Suprapubic skin (tissue), 4 donors: ENCODE data around the gene MRNIP. TPM values are rescaled to one million over a fixed set of nuclear protein-coding genes. Genes with fewer than 3 reads are reported as not detected.

Experiments
- DNase-seq, 2 donors: peaks; one replicate each; pipeline ENCODE4 v3.0.0-alpha.2; 2019; ENCODE audit warnings: low spot score in 2 of 2
- H3K27ac ChIP-seq: fragments of 200-600 bp; sonication (generic); one replicate; pipeline ENCODE4 v1.5.1; 2019
- H3K27me3 ChIP-seq: fragments of 200-600 bp; sonication (generic); one replicate; pipeline ENCODE4 v1.5.1; 2019
- H3K36me3 ChIP-seq: fragments of 200-600 bp; sonication (generic); one replicate; pipeline ENCODE4 v1.5.1; 2019
- H3K4me1 ChIP-seq: fragments of 200-600 bp; sonication (generic); one replicate; pipeline ENCODE4 v1.5.1; 2019
- H3K4me3 ChIP-seq: fragments of 200-600 bp; sonication (generic); one replicate; pipeline ENCODE4 v1.5.1; 2019; ENCODE audit warnings: mild to moderate bottlenecking
- H3K9me3 ChIP-seq: fragments of 200-600 bp; sonication (generic); one replicate; pipeline ENCODE4 v1.5.1; 2019
- CTCF ChIP-seq, 2 donors: fragments of 200-600 bp in 1 of 2; fragments of 450-650 bp in 1 of 2; sonication (generic) in 1 of 2; IDR thresholded peaks; one replicate each; pipeline ENCODE4 v1.5.1; 2016 to 2019; ENCODE audit warnings: antibody characterized with exemption in 2 of 2, mild to moderate bottlenecking in 1 of 2, moderate library complexity in 1 of 2
- EP300 ChIP-seq: sonication (generic); formaldehyde crosslinking; IDR thresholded peaks from one replicate; pipeline ENCODE4 v1.6.1; 2017; ENCODE audit warnings: antibody characterized with exemption
- POLR2A ChIP-seq, 2 donors: fragments of 450-650 bp; IDR thresholded peaks; one replicate each; pipeline ENCODE4 v1.6.1; 2017; ENCODE audit warnings: antibody characterized with exemption in 2 of 2, mild to moderate bottlenecking in 2 of 2, moderate library complexity in 2 of 2
- POLR2AphosphoS5 ChIP-seq, 3 donors: sonication (generic); formaldehyde crosslinking; IDR thresholded peaks; one replicate each; pipeline ENCODE4 v1.6.1; 2017; ENCODE audit warnings: antibody characterized with exemption in 3 of 3
- WGBS: methylation state at CpG from one replicate; pipeline ENCODE4 v1.1.5; 2018; 5-methylcytosine and 5-hydroxymethylcytosine counted together
- total RNA-seq, 4 donors: library from RNA; depleted of rRNA; stranded (reverse); fragments of >200 nt; gene quantifications; one replicate each; pipeline ENCODE4 v1.1.0, GENCODE V29; 2016

The MRNIP gene
- total RNA-seq, 4 donors from 2014 or later: 11.6 to 102 (median 22.6) TPM

- TF ChIP-seq EP300: no peak
- no peak for TF ChIP-seq POLR2AphosphoS5 (IDR thresholded peaks at IDR 0.05)
- no peak for TF ChIP-seq CTCF (IDR thresholded peaks at IDR 0.05)
- no peak for TF ChIP-seq POLR2A (IDR thresholded peaks at IDR 0.05)
- Histone ChIP-seq H3K27me3 (no peaks in the 10 kb centered on the region), H3K9me3 (no peaks in the 10 kb centered on the region), H3K4me1 (peaks cover 3% of the 10 kb centered on the region), H3K27ac (no peak overlapping the region), H3K4me3 (no peak overlapping the region), H3K36me3 (peaks cover 97% of the 10 kb centered on the region)
- DNase-seq: no peak
- 93% methylated on average over 11 of the region's 11 CpGs for WGBS
Observed at GRCh38 chr5:179867476-179867875, 8.9 kb upstream of the MRNIP start.

DNA sequence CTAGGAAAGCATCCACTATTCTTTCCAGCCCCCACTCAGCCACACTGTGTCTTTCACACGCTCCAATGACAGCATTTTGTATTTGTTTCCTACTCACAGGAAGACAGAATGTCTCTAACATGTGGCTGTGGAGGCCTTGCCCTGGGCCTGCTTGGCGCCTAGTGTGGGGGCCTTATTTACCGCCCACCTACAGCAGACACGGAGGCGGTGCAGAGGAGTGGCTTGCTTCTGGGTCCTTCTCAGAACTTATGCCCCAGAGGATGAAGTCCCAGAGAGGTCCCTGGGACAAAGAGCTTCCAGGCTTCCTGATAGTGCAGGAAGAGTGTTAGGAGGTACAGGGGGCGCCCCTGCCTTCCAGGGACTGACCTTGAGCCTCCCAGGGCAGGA, 8.5 kb upstream of the MRNIP start:
- DNase-seq: no peak
- H3K9me3 ChIP-seq: no peaks in the 10 kb centered on the region
- no peak overlapping the region for H3K4me3 ChIP-seq
- no peak for TF ChIP-seq POLR2AphosphoS5 (IDR thresholded peaks at IDR 0.05)
- TF ChIP-seq POLR2A (IDR thresholded peaks at IDR 0.05): no peak
- no peak for TF ChIP-seq EP300
- no peak for TF ChIP-seq CTCF (IDR thresholded peaks at IDR 0.05)
- H3K4me1 ChIP-seq: peaks cover 3% of the 10 kb centered on the region
- 94% methylated on average over 6 of the region's 6 CpGs for WGBS
- H3K27ac ChIP-seq: no peak overlapping the region
- peaks cover 97% of the 10 kb centered on the region for H3K36me3 ChIP-seq
- H3K27me3 ChIP-seq: no peaks in the 10 kb centered on the region

- Histone ChIP-seq H3K27me3 (no peaks in the 10 kb centered on the region), H3K36me3 (peaks cover 98% of the 10 kb centered on the region), H3K4me1 (peaks cover 3% of the 10 kb centered on the region), H3K27ac (no peak overlapping the region), H3K9me3 (no peaks in the 10 kb centered on the region), H3K4me3 (no peak overlapping the region)
- peak in 1 of 2 donors; percentile 29 for DNase-seq
- no peak for TF ChIP-seq EP300
- TF ChIP-seq CTCF (IDR thresholded peaks at IDR 0.05): no peak
- no peak for TF ChIP-seq POLR2AphosphoS5 (IDR thresholded peaks at IDR 0.05)
- TF ChIP-seq POLR2A (IDR thresholded peaks at IDR 0.05): no peak
- WGBS: 69% methylated on average over 10 of the region's 21 CpGs
Observed at GRCh38 chr5:179866241-179867078, 7.8 kb upstream of the MRNIP start.

DNA sequence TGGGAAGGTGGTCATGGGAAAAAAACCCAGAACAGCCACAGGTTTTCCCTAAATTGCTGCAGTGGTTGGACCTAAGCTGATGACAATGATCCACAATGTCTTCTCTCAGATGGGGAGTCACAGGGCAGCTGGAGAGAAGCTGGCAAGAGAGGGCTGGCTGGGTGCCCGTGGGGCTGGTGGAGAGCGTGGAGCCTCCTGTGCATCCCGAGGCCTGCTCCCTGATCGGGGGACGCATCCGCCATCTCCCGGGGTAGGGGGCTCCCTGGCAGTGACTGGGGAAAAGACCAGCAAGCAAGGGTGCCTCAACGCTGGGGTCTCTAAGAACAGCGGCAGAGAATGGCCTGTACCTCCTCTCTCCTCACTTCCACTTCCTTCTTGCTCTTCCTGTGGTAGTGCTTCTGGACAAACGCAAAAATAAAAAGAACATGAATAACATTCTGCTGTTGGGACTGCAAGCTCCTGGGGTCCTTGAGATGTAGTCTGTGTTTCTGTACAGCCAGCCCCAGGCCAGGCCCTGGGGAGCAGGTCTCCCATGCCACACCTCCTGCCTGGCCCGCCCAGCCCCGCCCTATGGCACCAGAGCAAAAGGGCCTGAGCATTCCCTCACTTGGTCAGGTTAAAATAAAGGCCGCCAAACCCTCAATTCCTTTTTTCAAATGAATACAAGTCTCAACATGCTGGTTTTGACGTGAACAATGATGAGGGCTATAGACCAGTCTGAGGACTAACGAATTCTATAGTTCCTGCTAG, 7.0 kb upstream of the MRNIP start:
- H3K36me3 ChIP-seq: peaks cover 90% of the 10 kb centered on the region
- 79% methylated on average over 13 of the region's 15 CpGs for WGBS
- peaks cover 3% of the 10 kb centered on the region for H3K4me1 ChIP-seq
- no peak overlapping the region for H3K27ac ChIP-seq
- TF ChIP-seq CTCF (IDR thresholded peaks at IDR 0.05) (no peak), EP300 (no peak), POLR2AphosphoS5 (IDR thresholded peaks at IDR 0.05) (no peak)
- peak in 1 of 2 donors; percentile 48 for DNase-seq
- no peaks in the 10 kb centered on the region for H3K9me3 ChIP-seq
- no peak overlapping the region for H3K4me3 ChIP-seq
- no peaks in the 10 kb centered on the region for H3K27me3 ChIP-seq

DNA sequence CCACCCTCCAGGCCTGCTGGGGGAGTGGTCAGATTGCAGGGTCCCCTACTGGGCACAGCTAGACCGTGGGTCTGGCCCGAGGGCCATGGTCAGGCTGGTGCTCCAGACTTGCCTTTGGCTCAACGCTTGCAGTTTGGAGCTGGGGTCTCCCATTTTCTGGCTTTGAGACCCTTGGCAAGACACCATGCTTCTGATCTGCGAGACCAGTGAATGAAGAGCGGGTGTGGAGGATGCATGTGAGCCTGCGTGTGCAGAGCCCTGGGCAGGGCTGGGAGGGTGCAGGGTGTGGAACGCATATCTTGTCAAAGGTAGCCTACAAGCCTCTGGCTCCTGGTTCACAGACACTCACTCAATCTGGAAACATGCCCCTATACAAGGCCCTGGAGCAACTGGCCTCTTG, 6.1 kb upstream of the MRNIP start:
- 94% methylated on average over 4 of the region's 7 CpGs for WGBS
- no peak for TF ChIP-seq POLR2AphosphoS5 (IDR thresholded peaks at IDR 0.05)
- TF ChIP-seq EP300: no peak
- no peak for TF ChIP-seq CTCF (IDR thresholded peaks at IDR 0.05)
- TF ChIP-seq POLR2A (IDR thresholded peaks at IDR 0.05): no peak
- Histone ChIP-seq H3K4me3 (no peak overlapping the region), H3K36me3 (peaks cover 80% of the 10 kb centered on the region), H3K27ac (no peak overlapping the region), H3K4me1 (peaks cover 13% of the 10 kb centered on the region), H3K9me3 (no peaks in the 10 kb centered on the region), H3K27me3 (no peaks in the 10 kb centered on the region)
- no peak for DNase-seq
